Testis (tissue), 2 donors: ENCODE data around the gene KCNJ18.
"Not testable (repeated sequence)": the region's sequence is repeated elsewhere in the genome, so short reads cannot be mapped to it uniquely, and the experiment has no call there.

Source experiments
- POLR2A ChIP-seq: fragments of 450-650 bp; IDR thresholded peaks from one replicate; pipeline ENCODE4 v1.6.1; 2017; ENCODE audit warnings: antibody characterized with exemption, mild to moderate bottlenecking, moderate library complexity
- TF ChIP-seq, protein P1 (sequence below), 3 experiments: fragments of 450-650 bp in 2 of 3; fragments of 200-600 bp in 1 of 3; sonication (generic) in 1 of 3; IDR thresholded peaks; one replicate each; pipeline ENCODE4 v1.5.1; 2016 to 2019; ENCODE audit warnings: antibody characterized with exemption in 3 of 3, mild to moderate bottlenecking in 2 of 3, moderate library complexity in 1 of 3

- TF ChIP-seq POLR2A: not testable (repeated sequence)
- TF ChIP-seq, protein P1, sequence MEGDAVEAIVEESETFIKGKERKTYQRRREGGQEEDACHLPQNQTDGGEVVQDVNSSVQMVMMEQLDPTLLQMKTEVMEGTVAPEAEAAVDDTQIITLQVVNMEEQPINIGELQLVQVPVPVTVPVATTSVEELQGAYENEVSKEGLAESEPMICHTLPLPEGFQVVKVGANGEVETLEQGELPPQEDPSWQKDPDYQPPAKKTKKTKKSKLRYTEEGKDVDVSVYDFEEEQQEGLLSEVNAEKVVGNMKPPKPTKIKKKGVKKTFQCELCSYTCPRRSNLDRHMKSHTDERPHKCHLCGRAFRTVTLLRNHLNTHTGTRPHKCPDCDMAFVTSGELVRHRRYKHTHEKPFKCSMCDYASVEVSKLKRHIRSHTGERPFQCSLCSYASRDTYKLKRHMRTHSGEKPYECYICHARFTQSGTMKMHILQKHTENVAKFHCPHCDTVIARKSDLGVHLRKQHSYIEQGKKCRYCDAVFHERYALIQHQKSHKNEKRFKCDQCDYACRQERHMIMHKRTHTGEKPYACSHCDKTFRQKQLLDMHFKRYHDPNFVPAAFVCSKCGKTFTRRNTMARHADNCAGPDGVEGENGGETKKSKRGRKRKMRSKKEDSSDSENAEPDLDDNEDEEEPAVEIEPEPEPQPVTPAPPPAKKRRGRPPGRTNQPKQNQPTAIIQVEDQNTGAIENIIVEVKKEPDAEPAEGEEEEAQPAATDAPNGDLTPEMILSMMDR (IDR thresholded peaks at IDR 0.05): not testable (repeated sequence)
Measured at GRCh38 chr17:21697508-21697860, 5.2 kb downstream of the KCNJ18 start.
